ENCODE results near the gene VGLL3.
"Not testable (repeated sequence)": the region's sequence is repeated elsewhere in the genome, so short reads cannot be mapped to it uniquely, and the experiment has no call there.

The VGLL3 gene

GRCh38 chr3:86990734-86991481 is at the start of gene VGLL3:
Gene VGLL3, minus strand, starts transcription at chr3:86991149. Its CDS starts 406 bp downstream, at chr3:86990743.
- DNase-seq (ENCODE audit: low spot score), result peak; percentile 18

DNA sequence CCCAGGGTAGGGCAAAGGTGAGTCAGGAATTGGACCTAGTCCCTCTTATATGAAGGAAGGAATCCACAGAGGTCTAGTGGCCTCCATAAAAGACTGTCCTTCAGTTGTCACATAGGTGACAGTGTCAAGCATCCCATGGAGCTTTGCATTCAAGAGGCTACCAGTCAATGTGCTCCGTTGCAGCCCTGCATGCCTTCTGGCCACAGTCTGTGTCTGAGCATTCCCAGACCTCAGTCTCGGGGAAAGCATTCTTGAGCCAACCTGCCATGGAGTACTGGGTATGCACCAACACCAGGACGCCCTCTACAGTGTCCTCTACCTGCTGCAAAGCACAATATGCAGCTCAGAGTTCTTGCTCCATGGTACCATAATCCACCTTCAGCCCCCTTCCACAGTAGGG is 46.7 kb upstream of the VGLL3 start:
- no peak for DNase-seq (ENCODE audit: low spot score)

DNA sequence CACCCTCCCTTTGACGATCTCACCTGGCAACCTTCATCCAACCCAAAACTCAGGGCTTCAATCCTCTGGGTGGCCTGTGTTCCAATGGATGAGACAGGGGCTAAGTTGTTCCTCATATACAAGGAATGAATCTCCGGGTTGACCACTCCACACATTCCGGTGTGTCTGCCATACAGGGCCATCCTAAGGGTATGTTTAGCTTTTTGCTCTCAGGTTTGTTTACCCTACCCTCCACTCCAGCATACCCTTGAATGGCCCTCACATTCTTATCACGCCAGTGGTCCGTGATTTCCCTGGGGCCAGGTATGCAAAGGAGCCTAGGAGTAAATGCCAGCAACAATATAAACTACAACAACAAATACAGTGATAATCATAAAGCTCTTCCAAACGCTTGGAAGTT is 45.7 kb upstream of the VGLL3 start:
- DNase-seq (ENCODE audit: low spot score), result no peak

- DNase-seq (ENCODE audit: low spot score), result no peak
Measured at GRCh38 chr3:87035339-87035738, 44.4 kb upstream of the VGLL3 start.

- DNase-seq (ENCODE audit: low spot score), result no peak
Measured at GRCh38 chr3:87033205-87033604, 42.3 kb upstream of the VGLL3 start.

- DNase-seq (ENCODE audit: low spot score), result no peak
Measured at GRCh38 chr3:87025661-87026645, 35.0 kb upstream of the VGLL3 start.

DNA sequence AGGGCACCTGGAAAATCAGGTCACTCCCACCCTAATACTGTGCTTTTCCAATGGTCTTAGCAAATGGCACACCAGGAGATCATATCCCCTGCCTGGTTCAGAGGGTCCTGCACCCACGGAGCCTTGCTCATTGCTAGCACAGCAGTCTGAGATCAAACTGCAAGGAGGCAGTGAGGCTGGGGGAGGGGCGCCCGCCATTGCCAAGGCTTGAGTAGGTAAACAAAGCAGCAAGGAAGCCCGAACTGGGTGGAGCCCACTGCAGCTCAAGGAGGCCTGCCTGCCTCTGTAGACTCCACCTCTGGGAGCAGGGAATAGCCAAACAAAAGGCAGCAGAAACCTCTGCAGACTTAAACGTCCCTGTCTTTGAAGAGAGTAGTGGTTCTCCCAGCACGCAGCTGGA is 26.4 kb upstream of the VGLL3 start:
- DNase-seq (ENCODE audit: low spot score), result not testable (repeated sequence)

- no peak for DNase-seq (ENCODE audit: low spot score)
Measured at GRCh38 chr3:87009271-87009670, 18.3 kb upstream of the VGLL3 start.

DNA sequence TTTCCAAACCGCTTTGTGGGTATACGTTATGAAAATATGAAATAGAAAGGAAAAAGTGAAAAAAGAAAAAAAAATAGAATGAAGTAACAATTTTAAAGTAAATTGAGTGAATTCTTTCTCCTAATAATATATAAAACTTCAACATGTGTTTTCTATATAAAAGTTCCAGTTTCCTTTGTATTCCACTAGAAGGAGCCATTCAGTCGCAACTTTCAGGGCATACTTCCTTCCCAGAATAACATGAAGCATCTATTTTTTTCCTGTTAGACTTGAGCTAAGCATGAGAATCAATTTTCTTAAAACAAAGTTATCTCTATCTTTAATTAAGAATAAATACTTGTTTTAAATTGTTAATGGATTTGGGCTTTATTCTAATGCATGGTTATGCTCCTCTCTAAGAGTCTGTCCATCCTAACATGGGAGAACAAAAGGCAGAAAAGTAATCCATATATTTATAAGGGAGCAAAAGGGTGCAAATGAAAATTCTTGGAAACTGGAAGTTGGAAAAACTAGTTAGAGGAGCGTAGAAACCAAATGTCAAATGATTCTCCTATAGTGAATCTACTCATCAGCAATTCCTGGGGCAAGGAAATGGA is 16.0 kb upstream of the VGLL3 start:
- DNase-seq (ENCODE audit: low spot score), result peak; percentile 13

- no peak for DNase-seq (ENCODE audit: low spot score)
Measured at GRCh38 chr3:87004883-87005282, 13.9 kb upstream of the VGLL3 start.

- no peak for DNase-seq (ENCODE audit: low spot score)
Measured at GRCh38 chr3:87002346-87002745, 11.4 kb upstream of the VGLL3 start.

- no peak for DNase-seq (ENCODE audit: low spot score)
Measured at GRCh38 chr3:87001473-87002098, 10.6 kb upstream of the VGLL3 start.

DNA sequence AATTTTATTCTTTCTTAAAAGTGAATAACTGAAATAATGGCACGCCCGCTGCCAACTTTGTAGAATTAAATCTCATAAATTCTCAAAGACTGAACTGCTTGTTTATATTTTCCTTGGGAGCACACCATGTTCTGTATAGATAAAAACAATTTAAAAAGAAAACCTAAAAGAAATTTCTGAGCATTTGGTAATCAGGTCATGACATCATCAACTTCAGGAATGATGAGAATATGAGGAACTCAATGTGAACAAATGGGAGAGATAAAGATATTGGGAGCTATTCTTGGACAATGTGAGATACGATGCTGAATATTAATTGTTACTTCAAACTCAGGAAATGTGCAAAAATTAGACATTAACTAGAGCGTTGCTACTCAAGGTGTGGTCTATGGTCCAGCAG is 10.0 kb upstream of the VGLL3 start:
- DNase-seq (ENCODE audit: low spot score), result no peak

DNA sequence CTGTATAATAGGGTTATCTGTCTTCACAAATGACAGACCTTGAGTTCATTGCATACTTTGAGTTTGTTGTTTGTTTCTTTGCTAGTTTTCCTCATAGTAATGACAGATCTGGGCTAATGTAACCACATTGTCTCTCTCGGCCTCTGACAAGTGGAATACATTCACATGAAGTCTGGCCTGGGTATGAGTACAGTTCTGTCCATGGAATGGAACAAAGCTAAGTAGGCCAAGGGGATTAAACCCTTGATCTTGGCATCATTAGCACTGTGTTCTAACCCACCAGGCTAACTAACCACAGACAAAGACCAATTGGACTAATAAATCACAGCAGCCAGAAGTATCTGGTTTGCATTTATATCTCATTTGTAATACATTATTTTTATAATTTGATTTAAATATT is 7.6 kb upstream of the VGLL3 start:
- DNase-seq (ENCODE audit: low spot score), result no peak

DNA sequence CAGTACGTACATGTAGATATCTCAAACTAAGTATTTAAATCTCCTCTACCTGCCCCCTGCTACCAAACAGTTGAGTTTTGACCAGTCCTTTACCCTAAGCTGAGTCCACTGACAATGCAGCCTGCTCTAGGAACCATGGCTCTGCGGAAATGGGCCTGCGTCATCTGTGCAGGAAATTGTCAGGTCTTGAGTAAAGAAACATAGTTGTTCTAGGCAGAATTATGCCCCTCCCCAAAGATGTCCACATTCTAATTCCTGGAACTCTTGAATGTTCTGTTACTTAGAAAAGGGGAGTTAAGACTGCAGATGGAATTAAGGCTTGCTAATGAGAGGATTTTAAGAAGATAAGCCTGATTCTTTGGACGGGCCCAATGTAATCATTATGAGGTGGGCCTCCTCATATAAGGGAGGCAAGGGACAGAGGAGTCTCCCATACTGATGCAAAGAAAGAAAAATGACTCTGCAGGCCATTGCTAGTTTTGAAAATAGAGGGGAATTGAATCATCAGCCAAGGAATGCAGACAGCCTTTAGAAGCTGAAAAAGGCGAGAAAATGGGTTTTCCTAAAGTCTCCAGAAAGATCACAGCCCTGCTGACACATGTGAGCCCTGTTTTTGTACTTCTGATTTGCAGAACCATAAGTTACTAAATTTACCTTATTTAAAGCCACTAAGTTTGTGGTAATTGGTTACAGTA is 5.5 kb upstream of the VGLL3 start:
- no peak for DNase-seq (ENCODE audit: low spot score)

DNA sequence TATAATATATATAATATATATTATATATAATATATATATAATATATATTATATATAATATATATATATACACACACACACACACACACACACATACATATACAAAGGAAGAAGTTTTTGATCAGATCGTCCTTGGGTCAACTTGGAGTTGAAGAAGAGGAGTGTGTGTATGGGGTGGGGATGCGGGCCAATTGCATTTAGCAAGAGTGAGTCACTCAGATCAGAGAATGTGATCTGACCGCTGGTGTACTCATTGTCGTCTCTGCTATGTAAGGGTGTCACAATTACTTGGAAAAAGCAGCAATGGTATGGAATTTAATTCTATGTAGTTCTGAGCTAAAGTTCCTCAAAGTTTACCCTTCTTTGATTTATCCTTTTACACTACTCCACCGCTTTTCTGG is 4.6 kb upstream of the VGLL3 start:
- no peak for DNase-seq (ENCODE audit: low spot score)

- no peak for DNase-seq (ENCODE audit: low spot score)
Measured at GRCh38 chr3:86993704-86994103, 2.8 kb upstream of the VGLL3 start.

DNA sequence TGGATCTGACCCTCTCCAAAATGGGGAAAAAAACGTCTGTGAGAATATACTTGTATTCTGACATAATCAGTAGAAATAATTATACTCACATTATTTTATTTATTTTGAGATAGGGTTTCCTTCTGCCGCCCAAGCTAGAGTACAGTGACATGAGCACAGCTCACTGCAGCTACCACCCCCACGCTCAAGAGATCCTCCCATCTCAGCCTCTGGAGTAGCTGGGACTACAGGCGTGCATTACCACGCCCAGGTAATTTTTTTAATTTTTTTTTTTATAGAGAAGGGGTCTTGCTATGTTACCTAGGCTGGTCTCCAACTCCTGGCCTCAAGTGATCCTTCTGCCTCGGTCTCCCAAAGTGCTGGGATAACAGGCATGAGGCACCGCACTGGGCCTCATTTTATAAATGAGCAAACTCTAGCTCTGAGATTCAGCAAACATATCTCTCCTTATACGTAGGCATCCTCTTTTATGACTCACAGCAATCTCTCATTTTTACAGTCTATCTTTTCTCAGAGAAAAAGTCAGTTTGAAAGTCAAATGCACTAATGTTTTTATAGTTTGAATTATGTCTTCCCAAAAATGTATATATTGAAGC is 989 bp upstream of the VGLL3 start:
- DNase-seq (ENCODE audit: low spot score), result no peak

DNA sequence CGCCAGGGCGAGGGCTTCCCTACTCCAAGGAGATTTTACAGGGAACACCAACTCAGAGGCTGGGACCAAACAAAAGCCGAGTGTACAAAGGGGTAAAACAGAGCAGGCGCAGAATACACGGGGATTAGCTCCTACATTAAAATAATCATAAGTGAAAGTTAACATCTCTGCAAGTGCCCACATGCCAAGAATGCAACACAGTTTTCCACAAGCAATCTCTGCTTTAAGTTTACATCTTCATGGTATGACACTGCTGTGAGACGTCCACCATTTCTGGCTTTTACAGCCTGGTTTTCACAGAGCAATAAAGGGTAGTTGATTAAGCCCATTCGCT is 500 bp upstream of the VGLL3 start:
- no peak for DNase-seq (ENCODE audit: low spot score)

DNA sequence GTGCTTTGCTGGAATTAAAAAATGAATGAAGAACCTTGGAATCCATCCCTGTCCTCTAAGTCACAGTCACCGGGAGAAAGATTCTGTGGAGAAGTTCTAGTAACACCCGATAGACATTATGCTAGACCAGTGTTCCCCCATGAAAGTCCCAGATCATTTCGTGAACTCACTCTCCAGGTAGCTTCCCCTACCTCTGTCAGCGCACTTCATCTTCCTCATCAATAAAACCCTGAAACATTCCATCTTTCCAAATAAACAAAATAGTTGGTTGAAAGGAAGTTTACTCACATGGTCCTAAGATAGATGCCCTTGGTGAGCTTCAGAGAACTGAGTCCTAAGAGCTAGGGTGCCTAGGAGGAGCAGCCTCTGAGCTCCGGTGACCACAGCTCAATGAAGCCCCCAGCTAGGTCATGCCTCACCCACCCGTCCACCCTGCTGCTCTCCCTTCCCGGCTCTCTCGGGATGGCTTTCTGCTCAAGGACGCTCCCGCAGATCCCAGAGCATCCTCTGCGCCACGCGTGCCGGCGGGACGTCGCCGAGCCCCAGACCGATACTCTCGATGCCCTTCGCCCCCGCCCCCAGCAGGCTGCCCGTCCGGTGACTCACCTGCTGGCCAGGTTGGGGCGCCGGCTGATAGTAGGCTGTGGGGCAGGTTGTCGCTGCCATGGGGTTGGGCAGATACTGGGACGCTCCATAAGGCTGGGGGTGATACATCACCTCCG is 776 bp downstream of the VGLL3 start:
- DNase-seq (ENCODE audit: low spot score), result no peak

- no peak for DNase-seq (ENCODE audit: low spot score)
Measured at GRCh38 chr3:86989611-86990010, 1.3 kb downstream of the VGLL3 start.
